H54 (cell line): ENCODE results near the gene SH2D6.
"Not testable (repeated sequence)": the region's sequence is repeated elsewhere in the genome, so short reads cannot be mapped to it uniquely, and the experiment has no call there.

ENCODE experiments used
- DNase-seq: peaks from one replicate; pipeline ENCODE4 v3.0.0; 2011; ENCODE audit warnings: low spot score, mixed read lengths; ENCODE audit not compliant: insufficient read length
- FAIRE-seq: peaks from 3 replicates; lab custom pipeline; 2011; peaks lifted over from hg19 to GRCh38; lab: Jason Lieb, UNC
- POLR2A ChIP-seq: IDR thresholded peaks from 2 replicates; pipeline ENCODE4 v1.6.1; 2011; ENCODE audit warnings: low read depth, mild to moderate bottlenecking, low read length

The SH2D6 gene

GRCh38 chr2:85405201-85406059 is 13.1 kb upstream of the SH2D6 start:
- TF ChIP-seq POLR2A = 0 out of 2 replicates have a peak, but pooled peaks have one; percentile 22
- FAIRE-seq (peak; percentile 98), DNase-seq (peak; percentile 78)

GRCh38 chr2:85409845-85410583 is 8.5 kb upstream of the SH2D6 start, which contains the start of gene CAPG:
TSS of gene CAPG (minus strand) at chr2:85410366. CDS start at chr2:85402145, 8,221 bp downstream.
- no peak for TF ChIP-seq POLR2A
- peak; percentile 72 for DNase-seq
- FAIRE-seq = no peak

DNA sequence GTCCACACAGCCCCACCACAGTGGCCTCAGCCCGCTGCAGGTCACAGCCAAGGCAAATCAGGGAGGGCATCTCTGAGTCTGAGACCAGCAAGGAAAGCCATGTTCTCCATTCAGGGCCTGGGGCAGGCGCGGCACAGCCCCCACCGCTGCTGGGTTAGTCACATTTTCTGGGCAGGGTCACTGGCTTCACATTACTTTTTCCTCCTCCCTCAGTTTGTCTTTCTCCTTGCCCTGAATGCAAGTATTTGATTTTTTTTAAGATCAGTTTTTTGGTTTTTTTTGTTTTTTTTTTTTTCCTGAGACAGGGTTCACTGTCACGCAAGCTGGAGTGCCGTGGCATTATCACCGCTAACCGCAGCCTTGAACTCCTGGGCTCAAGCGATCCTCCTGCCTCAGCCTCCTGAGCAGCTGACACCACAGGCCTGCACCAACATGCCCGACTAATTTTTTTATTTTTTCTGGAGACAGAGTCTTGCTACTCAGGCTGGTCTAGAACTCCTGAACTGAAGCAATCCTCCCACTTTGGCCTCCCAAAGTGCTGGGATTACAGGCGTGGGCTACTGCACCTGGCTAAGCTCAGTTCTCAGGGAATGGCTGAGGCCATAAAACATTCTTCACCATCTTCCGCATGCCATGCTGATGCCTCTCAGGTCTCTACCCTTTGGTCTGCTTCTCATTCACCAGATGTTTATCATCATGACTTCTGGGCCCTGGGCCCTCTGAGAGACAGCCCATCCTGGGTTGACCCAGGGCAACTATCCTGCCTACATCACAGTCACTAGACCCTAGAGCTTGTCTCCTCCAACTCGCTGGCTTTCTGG is 7.7 kb upstream of the SH2D6 start:
- no peak for TF ChIP-seq POLR2A
- DNase-seq (no peak), FAIRE-seq (no peak)

DNA sequence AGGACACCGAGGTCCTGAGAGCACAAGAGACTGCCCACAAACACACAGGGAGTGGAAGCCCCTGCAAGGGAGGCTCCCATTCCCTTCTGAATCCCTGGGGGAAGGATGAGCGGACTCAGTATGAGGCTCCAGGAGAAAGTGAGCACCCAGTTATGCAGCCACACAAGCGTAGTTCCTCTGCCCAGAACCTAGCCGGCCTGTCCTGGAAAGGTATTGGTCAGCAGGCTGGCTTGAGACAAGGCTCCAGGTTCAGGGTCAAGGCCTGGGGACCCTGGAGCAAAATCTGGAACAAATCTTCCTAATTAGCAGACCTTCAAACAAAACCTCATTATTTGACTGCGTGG is 7.1 kb upstream of the SH2D6 start:
- DNase-seq = no peak
- no peak for FAIRE-seq
- no peak for TF ChIP-seq POLR2A

GRCh38 chr2:85413592-85414420 is 4.7 kb upstream of the SH2D6 start:
- peak; percentile 68 for DNase-seq
- no peak for FAIRE-seq
- TF ChIP-seq POLR2A = no peak

DNA sequence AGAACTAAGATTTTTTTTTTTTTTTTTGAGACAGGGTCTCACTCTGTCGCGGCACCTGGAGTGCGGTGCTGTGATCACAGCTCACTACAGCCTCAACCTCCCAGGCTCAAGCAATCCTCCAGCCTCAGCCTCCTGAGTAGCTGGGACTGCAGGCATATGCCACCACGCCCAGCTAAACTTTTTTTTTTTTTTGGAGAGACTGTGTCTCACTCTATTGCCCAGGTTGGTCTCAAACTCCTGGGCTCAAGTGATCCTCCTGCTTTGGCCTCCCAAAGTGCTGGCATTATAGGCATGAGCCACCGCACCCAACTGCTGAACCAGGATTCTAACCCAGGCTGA is 4.1 kb upstream of the SH2D6 start:
- FAIRE-seq, DNase-seq: not testable (repeated sequence)

- DNase-seq = no peak
- no peak for FAIRE-seq
- TF ChIP-seq POLR2A = no peak
Observed at GRCh38 chr2:85414761-85415553, 3.6 kb upstream of the SH2D6 start.

GRCh38 chr2:85415980-85416650 is 2.4 kb upstream of the SH2D6 start:
- DNase-seq (no peak), FAIRE-seq (no peak)
- TF ChIP-seq POLR2A = no peak

GRCh38 chr2:85419009-85419675 is 628 bp downstream of the SH2D6 start:
- TF ChIP-seq POLR2A = no peak
- FAIRE-seq (no peak), DNase-seq (no peak)

DNA sequence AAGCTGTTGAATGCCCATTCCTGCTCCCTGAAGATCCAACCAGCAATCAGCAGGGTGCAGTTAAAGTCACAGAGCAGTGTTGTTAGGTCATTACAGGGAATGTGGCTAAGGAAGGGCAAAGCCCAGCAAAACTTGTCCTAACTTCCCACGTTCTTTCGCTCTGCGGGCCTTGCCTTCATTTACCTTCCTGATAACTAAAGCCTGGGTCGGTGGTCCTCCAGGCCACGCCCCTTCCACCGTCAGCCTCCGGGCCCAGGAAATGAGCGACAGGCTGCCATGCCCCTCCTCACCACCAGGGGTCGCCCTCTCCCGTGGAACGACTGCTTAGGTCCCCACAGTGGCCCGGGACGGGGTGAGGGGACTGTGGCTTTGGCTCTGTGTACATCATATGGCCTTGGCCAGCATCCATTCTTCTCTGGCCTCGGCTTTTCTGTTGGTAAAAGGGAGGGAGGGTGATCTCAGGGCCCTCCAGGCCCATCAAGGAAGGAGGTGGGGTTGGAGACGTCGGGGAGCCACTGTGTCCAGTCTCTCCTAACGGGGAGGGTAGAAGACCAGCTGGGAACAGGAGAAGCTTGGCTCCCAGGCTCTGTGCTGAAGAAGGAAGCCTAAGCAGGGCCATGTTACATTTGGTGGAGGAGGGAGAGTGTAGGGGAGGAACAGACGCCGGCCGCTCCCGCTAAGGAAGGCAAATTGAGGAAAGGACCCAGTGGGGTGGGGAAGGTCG is 2.2 kb downstream of the SH2D6 start:
- FAIRE-seq (no peak), DNase-seq (peak; percentile 71)
- no peak for TF ChIP-seq POLR2A

DNA sequence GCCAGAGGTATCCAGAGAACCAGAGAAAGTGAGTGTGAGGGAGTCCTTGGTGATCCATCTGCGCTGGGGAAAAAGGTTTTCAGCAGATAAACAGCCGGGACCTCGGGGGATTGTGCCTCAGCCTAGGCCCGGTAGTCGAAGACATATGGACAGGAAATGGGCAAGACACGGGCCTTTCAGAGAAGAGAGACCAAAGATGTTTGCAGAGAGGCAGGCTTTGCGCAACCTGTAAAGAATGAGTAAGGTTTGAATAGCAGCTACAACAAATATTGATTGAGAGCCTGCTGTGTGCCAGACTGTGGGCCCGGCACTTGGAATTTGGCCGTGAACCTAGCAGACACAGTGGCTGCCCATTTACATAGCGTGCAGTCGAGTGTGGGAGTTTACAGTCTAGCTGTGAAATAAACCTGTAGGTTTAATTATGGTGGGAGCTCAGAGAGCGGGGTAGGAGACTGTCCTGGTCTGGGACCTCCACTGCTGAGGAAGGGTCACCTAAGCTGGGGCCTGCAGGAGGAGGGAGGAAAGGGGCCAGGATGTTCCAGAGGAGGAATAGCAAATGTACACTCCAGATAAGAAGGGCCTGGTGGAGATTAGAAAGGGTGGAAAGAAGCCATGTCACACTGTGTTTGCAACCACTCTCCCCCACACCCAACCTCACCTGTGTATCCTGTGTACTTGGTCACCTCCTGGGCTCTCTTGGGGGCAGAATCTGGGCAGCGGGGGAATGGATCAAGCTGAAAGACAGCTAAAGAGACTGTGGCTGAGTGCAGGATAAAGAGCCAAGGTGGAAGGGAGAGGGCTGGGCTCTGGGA is 3.0 kb downstream of the SH2D6 start:
- no peak for TF ChIP-seq POLR2A
- DNase-seq = no peak
- no peak for FAIRE-seq
